Retinal pigment epithelial cell (primary cell): ENCODE measurements around the gene C3.
A peak's percentile ranks its signal among the peaks of the same experiment; 100 is the strongest.
"Not testable (repeated sequence)": the region's sequence is repeated elsewhere in the genome, so short reads cannot be mapped to it uniquely, and the experiment has no call there.

Experiments used
- DNase-seq: peaks from one replicate; pipeline ENCODE4 v3.0.0-alpha.2; 2010; ENCODE audit warnings: low read depth
- H3K4me3 ChIP-seq: 2 replicates; pipeline ENCODE4 v1.5.1; 2011; ENCODE audit warnings: mild to moderate bottlenecking, low read length, control low read depth, moderate library complexity
- CTCF ChIP-seq: conservative IDR thresholded peaks from 2 replicates; pipeline ENCODE4 v1.5.1; 2011; ENCODE audit warnings: low read depth, low read length, control low read depth, inconsistent platforms

Gene C3

GRCh38 chr19:6753178-6754031, 33.0 kb upstream of the C3 start:
- no peak for DNase-seq
- peak overlapping the region; percentile 46 for H3K4me3 ChIP-seq
- peak; percentile 37 for TF ChIP-seq CTCF

GRCh38 chr19:6752256-6753177, 32.1 kb upstream of the C3 start:
- DNase-seq = no peak
- H3K4me3 ChIP-seq = peak overlapping the region; percentile 46
- TF ChIP-seq CTCF = no peak

DNA sequence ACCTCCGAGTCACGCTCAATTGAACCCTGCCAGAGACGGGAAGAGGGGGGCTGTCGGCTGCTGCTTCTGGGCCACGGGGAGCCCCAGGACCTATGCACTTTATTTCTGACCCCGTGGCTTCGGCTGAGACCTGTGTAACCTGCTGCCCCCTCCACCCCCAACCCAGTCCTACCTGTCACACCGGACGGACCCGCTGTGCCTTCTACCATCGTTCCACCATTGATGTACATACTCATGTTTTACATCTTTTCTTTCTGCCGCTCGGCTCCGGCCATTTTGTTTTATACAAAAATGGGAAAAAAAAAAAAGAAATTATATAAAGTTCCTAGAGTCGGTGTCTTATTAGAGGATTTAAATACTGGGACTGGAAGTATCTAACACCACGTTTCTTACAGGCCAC, 30.7 kb upstream of the C3 start:
- no peak overlapping the region for H3K4me3 ChIP-seq
- TF ChIP-seq CTCF = no peak
- DNase-seq = no peak

DNA sequence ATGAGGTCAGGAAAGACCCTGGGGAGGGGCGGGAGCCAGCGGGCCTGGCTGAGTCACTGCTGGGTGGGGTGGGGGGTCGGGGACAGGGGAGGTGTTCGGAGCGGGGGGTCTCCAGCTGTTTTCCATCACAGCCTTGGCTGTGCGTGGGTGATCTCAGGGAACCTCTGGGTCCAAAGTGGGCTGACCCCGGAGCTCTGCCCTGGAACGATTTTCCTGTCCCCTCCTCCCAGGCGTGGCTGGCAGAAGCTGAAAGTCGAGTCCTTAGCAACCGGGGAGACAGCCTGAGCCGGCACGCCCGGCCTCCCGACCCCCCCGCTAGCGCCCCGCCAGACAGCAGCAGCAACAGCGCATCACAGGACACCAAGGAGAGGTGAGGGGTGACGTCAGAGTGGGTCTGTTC, 29.6 kb upstream of the C3 start:
- no peak for TF ChIP-seq CTCF
- H3K4me3 ChIP-seq = no peak overlapping the region
- no peak for DNase-seq

GRCh38 chr19:6748543-6748942, 28.1 kb upstream of the C3 start:
- not testable (repeated sequence) for DNase-seq, H3K4me3 ChIP-seq

DNA sequence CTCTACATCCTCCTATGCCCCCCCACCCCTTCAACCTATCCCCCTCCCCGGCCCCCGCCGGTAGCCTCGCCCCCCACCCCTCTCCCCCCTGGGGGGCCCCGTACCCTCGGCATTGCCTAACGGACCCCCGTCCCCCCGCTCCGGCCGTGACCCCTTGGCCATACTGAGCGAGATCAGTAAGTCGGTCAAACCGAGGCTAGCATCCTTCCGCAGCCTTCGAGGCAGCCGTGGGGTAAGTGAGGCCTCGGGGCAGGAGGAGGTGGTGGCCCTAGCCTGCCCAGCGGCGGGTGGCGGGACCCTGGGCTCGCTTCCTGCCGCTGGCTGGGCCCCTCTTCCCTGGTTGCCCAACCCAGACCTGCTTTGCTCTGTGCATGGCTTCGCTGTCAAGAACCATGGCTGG, 25.5 kb upstream of the C3 start:
- TF ChIP-seq CTCF = no peak
- no peak overlapping the region for H3K4me3 ChIP-seq
- DNase-seq = no peak

DNA sequence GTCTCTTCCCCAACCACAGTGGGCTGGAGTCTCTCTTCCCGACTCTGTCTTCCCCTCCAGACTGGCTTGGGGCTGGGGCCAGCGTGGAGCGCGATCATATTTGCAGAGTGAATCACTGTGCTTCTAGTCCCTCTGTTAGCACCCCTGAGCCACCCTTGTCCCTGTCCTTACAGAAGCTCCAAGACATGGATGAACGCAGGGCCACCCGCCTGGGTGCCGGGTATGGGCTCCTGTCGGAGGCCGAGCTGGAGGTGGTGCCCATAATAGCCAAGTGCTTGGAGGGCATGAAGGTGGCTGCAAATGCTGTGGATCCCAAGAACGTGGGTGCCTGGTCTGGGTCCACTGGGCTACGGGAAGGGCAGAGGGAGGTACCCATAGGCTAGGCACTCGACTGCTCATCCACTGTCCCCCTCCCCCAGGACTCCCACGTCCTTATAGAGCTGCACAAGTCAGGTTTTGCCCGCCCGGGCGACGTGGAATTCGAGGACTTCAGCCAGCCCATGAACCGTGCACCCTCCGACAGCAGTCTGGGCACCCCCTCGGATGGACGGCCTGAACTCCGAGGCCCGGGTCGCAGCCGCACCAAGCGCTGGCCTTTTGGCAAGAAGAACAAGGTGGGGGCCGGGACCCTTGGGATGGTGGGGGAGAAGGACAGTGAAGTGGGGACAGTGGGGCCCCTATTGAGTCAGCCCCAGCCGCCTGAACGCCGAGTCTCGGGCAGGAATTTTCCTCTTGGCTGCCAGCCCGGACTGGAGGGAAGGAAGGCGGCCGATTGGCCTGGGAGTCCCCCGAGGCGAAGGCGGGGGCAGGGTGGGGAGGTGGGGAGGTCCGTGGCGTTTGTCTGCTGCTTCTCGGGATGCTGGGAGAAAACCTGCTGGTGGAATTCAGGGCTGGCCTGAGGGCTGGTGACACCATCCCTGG, 24.2 kb upstream of the C3 start:
- no peak for TF ChIP-seq CTCF
- H3K4me3 ChIP-seq = no peak overlapping the region
- DNase-seq = no peak
